ENCODE data around the gene FKBP2. TPM values are rescaled to one million over a fixed set of nuclear protein-coding genes. Genes with fewer than 3 reads are reported as not detected.
"Not testable (repeated sequence)": the region's sequence is repeated elsewhere in the genome, so short reads cannot be mapped to it uniquely, and the experiment has no call there.

The FKBP2 gene
- total and polyA plus RNA-seq, 2 of the 4 experiments (the other 2 are of a cell fraction): 36.2 to 76.4 TPM

GRCh38 chr11:64246621-64246870, 5.7 kb downstream of the FKBP2 start:
- H3K9ac ChIP-seq (ENCODE audit: low read depth, low read length); H2BK15ac ChIP-seq (ENCODE audit: low read depth, low read length); H2BK20ac ChIP-seq (ENCODE audit: low read depth, low read length); H2BK5ac ChIP-seq (ENCODE audit: low read depth, low read length, poor library complexity, severe bottlenecking); H3K4me1 ChIP-seq (ENCODE audit: control insufficient read depth, insufficient read depth, low read length); dilution Hi-C loops (cut with HindIII; ENCODE audit: low sequenced_read_pairs, unreplicated experiment); H2BK120ac ChIP-seq (ENCODE audit: low read depth, low read length); H2AFZ ChIP-seq (replicated peaks; ENCODE audit: low read length, poor library complexity); H3K9me1 ChIP-seq (ENCODE audit: insufficient read depth, low read length); BruUV-seq (replicated peaks); H3K27me3 ChIP-seq (ENCODE audit: control insufficient read depth, insufficient read depth, low read length); H3K56ac ChIP-seq (ENCODE audit: extremely low read depth, insufficient read depth, low read length); H3K14ac ChIP-seq (replicated peaks; ENCODE audit: low read depth, low read length); intact Hi-C loops (cut with micrococcal nuclease); H4K91ac ChIP-seq (ENCODE audit: insufficient read depth, low read depth, low read length); H4K8ac ChIP-seq (ENCODE audit: low read depth in 2 of 2, low read length in 2 of 2); H2AK9ac ChIP-seq (replicated peaks; ENCODE audit: low read depth, low read length, poor library complexity); H2AK5ac ChIP-seq (ENCODE audit: low read depth, low read length); H4K5ac ChIP-seq (ENCODE audit: low read depth, low read length); H3K4me2 ChIP-seq (ENCODE audit: low read depth, low read length); in situ Hi-C loops (cut with MboI; ENCODE audit: low sequenced_read_pairs); DNase-seq; H3K4ac ChIP-seq (ENCODE audit: low read depth, low read length); H3K23ac ChIP-seq (ENCODE audit: low read depth, low read length); H3K18ac ChIP-seq (ENCODE audit: low read depth, low read length); H3K9me3 ChIP-seq (ENCODE audit: control insufficient read depth, insufficient read depth, low read length): not testable (repeated sequence)
- ChIA-PET POLR2A (ENCODE audit: unreplicated experiment) (interaction anchor here (1.2 kb wide), 1 partner anchor 23 kb away, joined by 3 read pairs; no protein-coding TSS in a partner anchor), CTCF (interaction anchor here (2.1 kb wide), 1 partner anchor 54 kb away, joined by 7 read pairs; no protein-coding TSS in a partner anchor)
- Histone ChIP-seq H3K4me3 (ENCODE audit: insufficient read depth, low read depth, low read length) (peak overlapping the region; percentile 95), H3K27ac (ENCODE audit: insufficient read depth, low read length) (peak overlapping the region; percentile 98; the same call in 1 of the 2 replicates), H4K20me1 (ENCODE audit: insufficient read depth, low read length) (peaks cover 26% of the 10 kb centered on the region), H3K79me1 (ENCODE audit: low read depth in 1 of 2, low read length in 2 of 2) (peaks cover 8 to 35% of the 10 kb centered on the region in 2 experiments; a peak in 3 of 4 replicates), H3K36me3 (ENCODE audit: control insufficient read depth, insufficient read depth, low read length) (peaks cover 12% of the 10 kb centered on the region)
- peak; percentile 50; the same call in 1 of the 2 replicates for TF ChIP-seq MXI1 (IDR thresholded peaks at IDR 0.05; ENCODE audit: borderline replicate concordance, low read depth, low read length)
- no CpG with 5 or more reads among the region's 43 CpGs for WGBS, 2 experiments (ENCODE audit: extremely low coverage in 2 of 2, insufficient read length in 1 of 2)
- ATAC-seq (ENCODE audit: low read depth): peak; percentile 4; the same call in 1 of the 2 replicates
